Neuronal stem cell (in vitro differentiated cells): ENCODE measurements around the gene NEUROG3.

Source experiments
- DNase-seq: peaks from one replicate; pipeline ENCODE4 v3.0.0-alpha.2; 2013; ENCODE audit warnings: low spot score
- H2AFZ ChIP-seq: one replicate; pipeline ENCODE4 v1.6.1; 2013; ENCODE audit warnings: mild to moderate bottlenecking, low read length, inconsistent platforms
- H2AK5ac ChIP-seq: 2 replicates; pipeline ENCODE4 v1.6.1; 2013; ENCODE audit warnings: low read depth, mild to moderate bottlenecking, inconsistent platforms, low read length, moderate library complexity, mixed read lengths
- H2BK120ac ChIP-seq: 2 replicates; pipeline ENCODE4 v1.6.1; 2013; ENCODE audit warnings: low read depth, mild to moderate bottlenecking, inconsistent platforms, low read length, moderate library complexity, mixed read lengths
- H2BK12ac ChIP-seq: one replicate; pipeline ENCODE4 v1.6.1; 2013; ENCODE audit warnings: low read length, inconsistent platforms
- H2BK15ac ChIP-seq: 2 replicates; pipeline ENCODE4 v1.6.1; 2013; ENCODE audit warnings: mild to moderate bottlenecking, low read length, inconsistent platforms, mixed read lengths
- H2BK5ac ChIP-seq: one replicate; pipeline ENCODE4 v1.6.1; 2013; ENCODE audit warnings: inconsistent platforms, mild to moderate bottlenecking, low read length, moderate library complexity
- H3K14ac ChIP-seq: one replicate; pipeline ENCODE4 v1.6.1; 2013; ENCODE audit warnings: low read length, inconsistent platforms
- H3K18ac ChIP-seq: 2 replicates; pipeline ENCODE4 v1.6.1; 2013; ENCODE audit warnings: low read length, inconsistent platforms
- H3K23ac ChIP-seq: 2 replicates; pipeline ENCODE4 v1.6.1; 2013; ENCODE audit warnings: low read depth, mild to moderate bottlenecking, mixed read lengths, low read length, inconsistent platforms; ENCODE audit not compliant: poor library complexity
- H3K27ac ChIP-seq: replicated peaks from 3 replicates; pipeline ENCODE4 v1.5.1; 2013; ENCODE audit warnings: low read length, inconsistent platforms
- H3K27me3 ChIP-seq, 3 experiments: 2 replicates each; pipeline ENCODE4 v1.6.1; 2013; ENCODE audit warnings: low read length in 3 of 3, mild to moderate bottlenecking in 2 of 3, inconsistent platforms in 1 of 3, low read depth in 1 of 3, mixed read lengths in 1 of 3, moderate library complexity in 1 of 3; ENCODE audit not compliant: control insufficient read depth in 3 of 3, insufficient read depth in 3 of 3
- H3K36me3 ChIP-seq, 2 donors: replicated peaks in 1 of 2; 2 replicates each; pipeline ENCODE4 v1.6.1; 2013; ENCODE audit warnings: low read length in 2 of 2; ENCODE audit not compliant: control insufficient read depth in 2 of 2, insufficient read depth in 2 of 2
- H3K4ac ChIP-seq: 2 replicates; pipeline ENCODE4 v1.6.1; 2013; ENCODE audit warnings: inconsistent platforms, mild to moderate bottlenecking, low read length, moderate library complexity
- H3K4me1 ChIP-seq, 2 donors: 1 replicate in 1 of 2; 2 replicates in 1 of 2; pipeline ENCODE4 v1.6.1; 2013; ENCODE audit warnings: low read length in 2 of 2, low read depth in 1 of 2; ENCODE audit not compliant: control insufficient read depth in 2 of 2, insufficient read depth in 1 of 2
- H3K4me2 ChIP-seq: one replicate; pipeline ENCODE4 v1.6.1; 2013; ENCODE audit warnings: mild to moderate bottlenecking, low read length, inconsistent platforms; ENCODE audit not compliant: insufficient read depth, poor library complexity, severe bottlenecking
- H3K4me3 ChIP-seq, 2 donors: 2 replicates each; pipeline ENCODE4 v1.5.1; 2013; ENCODE audit warnings: low read length in 2 of 2, mild to moderate bottlenecking in 2 of 2, inconsistent platforms in 1 of 2, moderate library complexity in 1 of 2
- H3K79me1 ChIP-seq: one replicate; pipeline ENCODE4 v1.6.1; 2013; ENCODE audit warnings: low read depth, mild to moderate bottlenecking, inconsistent platforms, low read length, moderate library complexity
- H3K9ac ChIP-seq: one replicate; pipeline ENCODE4 v1.6.1; 2013; ENCODE audit warnings: mild to moderate bottlenecking, low read depth, low read length, inconsistent platforms; ENCODE audit not compliant: poor library complexity
- H3K9me3 ChIP-seq, 2 donors: replicated peaks in 1 of 2; 2 replicates each; pipeline versions ENCODE3 to v1.6.1; 2013; ENCODE audit warnings: low read length in 2 of 2, mild to moderate bottlenecking in 2 of 2, inconsistent platforms in 1 of 2, low read depth in 1 of 2, mixed read lengths in 1 of 2, moderate library complexity in 1 of 2; ENCODE audit not compliant: control insufficient read depth in 2 of 2, insufficient read depth in 1 of 2
- H4K8ac ChIP-seq: one replicate; pipeline ENCODE4 v1.6.1; 2013; ENCODE audit warnings: low read depth, mild to moderate bottlenecking, inconsistent platforms, low read length, moderate library complexity
- H4K91ac ChIP-seq: one replicate; pipeline ENCODE4 v1.6.1; 2013; ENCODE audit warnings: low read length, low read depth, mild to moderate bottlenecking, inconsistent platforms; ENCODE audit not compliant: poor library complexity
- WGBS, 2 donors: extraction: QIAGEN DNeasy Blood & Tissue Kit; methylation state at CpG; one replicate each; pipeline ENCODE4 v1.1.7; 2013; ENCODE audit warnings: missing lambda C conversion rate in 2 of 2, mixed read lengths in 1 of 2; ENCODE audit not compliant: insufficient read length in 2 of 2, insufficient replicate concordance in 1 of 2; ENCODE audit errors: extremely low coverage in 2 of 2; 5-methylcytosine and 5-hydroxymethylcytosine counted together

NEUROG3 gene

DNA sequence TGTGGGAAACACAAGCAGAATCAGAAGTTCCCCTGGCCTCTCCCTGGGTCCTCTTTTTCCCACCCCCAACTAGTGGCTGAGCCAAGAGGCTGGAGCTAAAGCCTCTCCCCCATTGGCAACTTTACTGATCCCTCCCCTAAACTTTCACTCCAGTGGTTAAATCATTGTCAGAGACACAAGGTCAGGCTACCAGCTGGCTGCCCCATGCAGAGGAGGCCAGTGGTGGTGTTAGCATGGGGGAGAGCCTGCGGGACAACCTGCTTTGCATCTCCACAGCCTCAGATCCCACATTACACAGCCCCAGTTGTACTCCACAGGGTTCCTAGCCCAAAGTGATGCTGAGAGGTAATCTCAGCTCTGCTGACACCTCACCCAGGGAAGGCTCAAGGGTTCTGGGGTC is 21.0 kb downstream of the NEUROG3 start:
- no peak overlapping the region for H4K91ac ChIP-seq

DNA sequence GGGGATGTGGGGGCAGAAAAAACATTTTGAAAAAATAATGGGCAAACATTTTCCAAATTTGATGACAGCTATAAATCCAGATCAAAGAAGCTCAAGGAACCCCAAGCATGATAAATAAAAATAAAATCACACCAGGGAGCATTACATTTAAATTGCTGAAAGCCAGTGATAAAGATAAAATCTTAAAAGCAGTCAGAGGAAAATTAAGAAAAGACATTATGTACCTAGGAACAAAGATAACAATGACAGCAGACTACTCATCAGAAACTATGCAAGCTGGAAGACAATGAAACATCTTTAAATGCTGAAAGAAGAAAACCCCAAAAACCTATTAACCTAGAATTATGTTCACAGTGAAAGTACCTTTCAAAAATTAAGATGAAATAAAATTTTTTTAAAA is 23.3 kb downstream of the NEUROG3 start:
- no peak overlapping the region for H2BK15ac ChIP-seq
- H2AK5ac ChIP-seq, result no peak overlapping the region
- H3K9ac ChIP-seq, result no peak overlapping the region
- H3K4me2 ChIP-seq, result no peak overlapping the region
- no peak overlapping the region for H4K8ac ChIP-seq
- no peak overlapping the region for H2BK120ac ChIP-seq
- no peak overlapping the region for H2BK12ac ChIP-seq
- H3K79me1 ChIP-seq, result no peaks in the 10 kb centered on the region
- H2AFZ ChIP-seq, result no peak overlapping the region
- no peak overlapping the region for H4K91ac ChIP-seq
- no peak for DNase-seq
- no peaks in the 10 kb centered on the region for H3K36me3 ChIP-seq
- H3K4me1 ChIP-seq, result peaks cover 0 to 4% of the 10 kb centered on the region in 2 donors
- no peak overlapping the region for H3K14ac ChIP-seq
- H3K27ac ChIP-seq, result no peak overlapping the region
- no peak overlapping the region for H3K23ac ChIP-seq
- no peak overlapping the region for H3K4ac ChIP-seq
- H3K4me3 ChIP-seq, result no peak overlapping the region
- H3K27me3 ChIP-seq, result peaks cover 0 to 3% (median 0%) of the 10 kb centered on the region in 3 experiments
- no peak overlapping the region for H2BK5ac ChIP-seq
- peaks cover 7 to 10% of the 10 kb centered on the region in 2 donors for H3K9me3 ChIP-seq
- H3K18ac ChIP-seq, result no peak overlapping the region

More for the DNA sequence above, 21.0 kb downstream of the NEUROG3 start:
- Histone ChIP-seq H3K36me3 (no peaks in the 10 kb centered on the region), H2BK12ac (no peak overlapping the region), H3K79me1 (no peaks in the 10 kb centered on the region), H2BK120ac (no peak overlapping the region), H3K4ac (no peak overlapping the region), H3K9ac (no peak overlapping the region), H4K8ac (no peak overlapping the region), H3K4me3 (no peak overlapping the region), H3K4me1 (no peaks in the 10 kb centered on the region), H3K27ac (no peak overlapping the region), H3K4me2 (no peak overlapping the region), H2AK5ac (peak overlapping the region; percentile 56), H3K18ac (no peak overlapping the region), H3K27me3 (peaks cover 0 to 13% (median 0%) of the 10 kb centered on the region in 3 experiments), H3K9me3 (peaks cover 7 to 10% of the 10 kb centered on the region in 2 donors), H3K14ac (no peak overlapping the region), H3K23ac (no peak overlapping the region), H2BK15ac (no peak overlapping the region), H2BK5ac (no peak overlapping the region), H2AFZ (no peak overlapping the region)
- DNase-seq, result no peak
- no CpG with 5 or more reads among the region's 1 CpG for WGBS, 2 donors

DNA sequence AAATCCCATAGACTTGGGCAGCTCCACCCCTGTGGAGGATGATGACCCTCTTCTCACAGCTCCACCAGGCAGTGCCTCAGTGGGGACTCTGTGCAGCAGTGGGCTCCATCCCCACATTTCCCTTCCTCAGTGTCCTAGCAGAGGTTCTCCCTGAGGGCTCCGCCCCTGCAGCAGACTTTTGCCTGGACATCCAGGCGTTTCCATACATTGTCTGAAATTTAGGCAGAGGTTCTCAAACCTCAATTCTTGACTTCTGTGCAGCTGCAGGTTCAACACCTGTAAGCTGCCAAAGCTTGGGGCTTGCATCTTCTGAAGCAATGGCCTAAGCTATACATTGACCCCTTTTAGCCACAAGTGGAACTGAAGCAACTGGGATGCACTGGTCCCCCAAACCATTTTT is 31.8 kb downstream of the NEUROG3 start:
- Histone ChIP-seq H3K4me3 (no peak overlapping the region), H3K36me3 (no peaks in the 10 kb centered on the region), H3K4me1 (peaks cover 0 to 19% of the 10 kb centered on the region in 2 donors), H4K8ac (no peak overlapping the region), H3K23ac (no peak overlapping the region), H3K4me2 (no peak overlapping the region), H2BK15ac (no peak overlapping the region), H2BK5ac (no peak overlapping the region), H3K9me3 (peaks cover 12 to 19% of the 10 kb centered on the region in 2 donors), H3K27me3 (peaks cover 0 to 3% (median 0%) of the 10 kb centered on the region in 3 experiments), H4K91ac (no peak overlapping the region), H2BK120ac (no peak overlapping the region), H3K4ac (no peak overlapping the region), H3K79me1 (no peaks in the 10 kb centered on the region), H2BK12ac (no peak overlapping the region), H3K18ac (no peak overlapping the region), H3K9ac (no peak overlapping the region), H3K14ac (no peak overlapping the region), H3K27ac (no peak overlapping the region), H2AFZ (no peak overlapping the region), H2AK5ac (no peak overlapping the region)
- no CpG with 5 or more reads among the region's 2 CpGs for WGBS, 2 donors
- DNase-seq, result no peak

DNA sequence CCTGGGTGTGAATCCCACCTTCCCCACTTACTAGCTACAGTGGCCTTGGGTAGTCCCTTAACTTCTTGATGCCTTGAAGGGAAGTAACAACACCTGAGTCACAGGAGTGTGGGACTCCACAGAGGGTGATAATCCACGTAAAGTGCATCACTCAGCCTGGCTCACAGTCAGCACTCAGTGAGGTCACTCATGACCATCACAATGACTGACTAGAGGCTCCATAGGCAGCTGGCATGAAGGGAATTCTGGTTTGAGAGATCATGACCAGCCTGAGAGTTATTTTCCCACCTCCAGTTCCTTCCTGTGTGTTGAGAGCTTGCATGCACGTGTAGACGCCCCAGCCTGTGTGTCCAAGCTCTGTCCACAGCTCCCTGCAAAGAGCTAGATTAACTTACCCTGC is 34.8 kb downstream of the NEUROG3 start:
- no peak overlapping the region for H3K4ac ChIP-seq
- H2AK5ac ChIP-seq, result no peak overlapping the region
- no peaks in the 10 kb centered on the region for H3K36me3 ChIP-seq
- no peak overlapping the region for H3K18ac ChIP-seq
- no peak overlapping the region for H3K4me2 ChIP-seq
- H2BK120ac ChIP-seq, result no peak overlapping the region
- peaks cover 0 to 9% (median 0%) of the 10 kb centered on the region in 3 experiments for H3K27me3 ChIP-seq
- no peak overlapping the region for H3K4me3 ChIP-seq
- H3K79me1 ChIP-seq, result no peaks in the 10 kb centered on the region
- H2BK5ac ChIP-seq, result no peak overlapping the region
- DNase-seq, result no peak
- peaks cover 12 to 20% of the 10 kb centered on the region in 2 donors for H3K9me3 ChIP-seq
- no peak overlapping the region for H2BK12ac ChIP-seq
- no peak overlapping the region for H3K14ac ChIP-seq
- no peak overlapping the region for H4K91ac ChIP-seq
- no peak overlapping the region for H4K8ac ChIP-seq
- no peak overlapping the region for H3K27ac ChIP-seq
- WGBS, 2 donors, result no CpG with 5 or more reads among the region's 3 CpGs
- no peak overlapping the region for H2BK15ac ChIP-seq
- no peak overlapping the region for H3K23ac ChIP-seq
- H3K4me1 ChIP-seq, result peaks cover 0 to 5% of the 10 kb centered on the region in 2 donors
- no peak overlapping the region for H3K9ac ChIP-seq
- no peak overlapping the region for H2AFZ ChIP-seq
